Epithelial cell of esophagus (primary cell): ENCODE data around the gene RENBP.
"Not testable (repeated sequence)": the region's sequence is repeated elsewhere in the genome, so short reads cannot be mapped to it uniquely, and the experiment has no call there.

Experiments
- DNase-seq: peaks from one replicate; pipeline ENCODE4 v3.0.0; 2010; ENCODE audit warnings: low read depth
- H3K4me3 ChIP-seq: 2 replicates; pipeline ENCODE4 v1.5.1; 2011; ENCODE audit warnings: mild to moderate bottlenecking, low read length, control low read depth
- TF ChIP-seq, protein P1 (sequence below): IDR thresholded peaks from 2 replicates; pipeline ENCODE4 v1.5.1; 2011; ENCODE audit warnings: low read depth, mild to moderate bottlenecking, low read length, control low read depth, inconsistent platforms; ENCODE audit not compliant: insufficient read depth; ENCODE audit errors: missing control alignments

RENBP gene

DNA sequence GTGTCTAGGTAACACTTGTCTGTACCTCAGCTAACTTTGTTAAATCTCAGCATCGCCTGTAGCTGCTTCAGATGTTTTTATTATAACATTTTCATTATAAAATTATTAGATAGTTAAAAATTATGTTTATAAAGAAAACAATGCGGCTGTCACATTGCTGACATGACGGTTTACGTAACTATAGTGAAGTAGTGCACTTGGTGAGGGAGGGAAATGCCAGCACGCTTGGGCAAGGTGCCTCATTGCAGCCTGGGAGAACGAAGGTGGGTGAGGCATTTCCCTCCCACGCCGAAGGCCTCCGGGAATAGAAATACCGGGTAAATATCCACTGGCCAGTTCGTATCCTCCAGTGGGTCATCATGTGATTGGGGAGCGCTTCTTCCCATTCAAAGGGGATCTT lies 44.0 kb upstream of the RENBP start:
- TF ChIP-seq, protein P1, sequence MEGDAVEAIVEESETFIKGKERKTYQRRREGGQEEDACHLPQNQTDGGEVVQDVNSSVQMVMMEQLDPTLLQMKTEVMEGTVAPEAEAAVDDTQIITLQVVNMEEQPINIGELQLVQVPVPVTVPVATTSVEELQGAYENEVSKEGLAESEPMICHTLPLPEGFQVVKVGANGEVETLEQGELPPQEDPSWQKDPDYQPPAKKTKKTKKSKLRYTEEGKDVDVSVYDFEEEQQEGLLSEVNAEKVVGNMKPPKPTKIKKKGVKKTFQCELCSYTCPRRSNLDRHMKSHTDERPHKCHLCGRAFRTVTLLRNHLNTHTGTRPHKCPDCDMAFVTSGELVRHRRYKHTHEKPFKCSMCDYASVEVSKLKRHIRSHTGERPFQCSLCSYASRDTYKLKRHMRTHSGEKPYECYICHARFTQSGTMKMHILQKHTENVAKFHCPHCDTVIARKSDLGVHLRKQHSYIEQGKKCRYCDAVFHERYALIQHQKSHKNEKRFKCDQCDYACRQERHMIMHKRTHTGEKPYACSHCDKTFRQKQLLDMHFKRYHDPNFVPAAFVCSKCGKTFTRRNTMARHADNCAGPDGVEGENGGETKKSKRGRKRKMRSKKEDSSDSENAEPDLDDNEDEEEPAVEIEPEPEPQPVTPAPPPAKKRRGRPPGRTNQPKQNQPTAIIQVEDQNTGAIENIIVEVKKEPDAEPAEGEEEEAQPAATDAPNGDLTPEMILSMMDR, result no peak
- no peak for DNase-seq
- no peak overlapping the region for H3K4me3 ChIP-seq

DNA sequence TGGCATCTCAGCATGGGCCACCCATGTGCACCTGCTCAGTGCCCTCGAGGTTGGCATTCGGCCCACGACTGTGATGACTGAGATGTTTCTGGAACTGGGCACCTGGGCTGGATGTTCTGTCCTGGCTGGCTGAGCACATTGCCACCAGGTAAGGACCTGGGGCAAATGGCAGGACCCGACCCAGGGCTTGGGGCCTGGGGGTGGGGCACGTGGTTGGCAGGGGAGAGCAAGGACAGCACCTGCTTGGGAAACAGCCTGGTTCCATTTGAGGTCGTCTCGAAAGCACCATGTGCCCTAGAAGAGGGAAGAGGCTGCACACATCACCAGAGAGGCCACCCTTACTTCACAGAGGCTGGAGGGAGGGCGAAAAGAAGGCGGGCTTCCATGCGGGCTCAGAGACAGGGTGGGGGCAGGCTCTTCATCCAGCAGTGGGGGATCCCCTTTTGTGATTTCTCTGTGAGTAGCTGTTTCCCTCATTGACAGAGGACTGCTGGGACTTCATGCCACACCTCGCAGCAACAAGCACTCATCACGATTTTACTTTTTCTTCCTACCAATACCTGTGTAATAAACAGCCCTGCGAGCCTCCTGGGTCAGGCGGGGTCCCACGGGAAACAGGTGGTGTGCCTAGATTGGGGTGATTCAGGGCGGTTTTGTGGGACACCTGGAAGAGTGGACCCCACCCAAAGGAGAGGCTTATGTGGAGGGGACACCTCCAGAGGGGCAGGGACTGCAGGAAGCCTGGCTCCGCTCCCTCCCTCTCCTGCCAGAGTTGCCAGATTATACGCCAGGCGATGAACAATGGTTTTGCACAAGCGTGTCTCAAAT lies 40.1 kb upstream of the RENBP start:
- TF ChIP-seq, protein P1, result no peak
- H3K4me3 ChIP-seq, result no peak overlapping the region
- DNase-seq, result no peak

DNA sequence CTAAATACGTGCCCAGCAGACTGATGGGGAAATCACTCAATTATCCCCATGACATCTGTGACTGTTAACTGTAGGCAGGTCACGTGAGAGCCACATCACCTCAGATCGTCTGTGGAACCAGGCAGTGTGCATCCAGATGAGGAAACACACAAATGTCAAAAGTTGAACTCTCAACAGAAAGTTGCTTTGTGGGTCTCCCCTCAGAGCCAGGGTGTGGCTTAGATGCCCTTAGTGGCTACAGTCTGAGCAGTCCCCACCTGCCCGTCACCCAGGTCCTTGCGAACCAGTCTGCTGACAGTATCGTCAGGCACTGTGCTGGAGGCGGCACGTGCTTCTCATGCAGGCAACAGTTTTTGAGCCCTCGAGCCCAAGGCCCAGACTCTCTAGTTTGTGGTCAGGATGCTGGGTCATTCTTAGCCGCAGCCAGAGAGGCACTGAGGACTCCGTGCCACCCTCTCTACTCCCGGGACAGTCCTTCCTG lies 38.9 kb upstream of the RENBP start:
- H3K4me3 ChIP-seq, result no peak overlapping the region
- TF ChIP-seq, protein P1, result no peak
- no peak for DNase-seq

DNA sequence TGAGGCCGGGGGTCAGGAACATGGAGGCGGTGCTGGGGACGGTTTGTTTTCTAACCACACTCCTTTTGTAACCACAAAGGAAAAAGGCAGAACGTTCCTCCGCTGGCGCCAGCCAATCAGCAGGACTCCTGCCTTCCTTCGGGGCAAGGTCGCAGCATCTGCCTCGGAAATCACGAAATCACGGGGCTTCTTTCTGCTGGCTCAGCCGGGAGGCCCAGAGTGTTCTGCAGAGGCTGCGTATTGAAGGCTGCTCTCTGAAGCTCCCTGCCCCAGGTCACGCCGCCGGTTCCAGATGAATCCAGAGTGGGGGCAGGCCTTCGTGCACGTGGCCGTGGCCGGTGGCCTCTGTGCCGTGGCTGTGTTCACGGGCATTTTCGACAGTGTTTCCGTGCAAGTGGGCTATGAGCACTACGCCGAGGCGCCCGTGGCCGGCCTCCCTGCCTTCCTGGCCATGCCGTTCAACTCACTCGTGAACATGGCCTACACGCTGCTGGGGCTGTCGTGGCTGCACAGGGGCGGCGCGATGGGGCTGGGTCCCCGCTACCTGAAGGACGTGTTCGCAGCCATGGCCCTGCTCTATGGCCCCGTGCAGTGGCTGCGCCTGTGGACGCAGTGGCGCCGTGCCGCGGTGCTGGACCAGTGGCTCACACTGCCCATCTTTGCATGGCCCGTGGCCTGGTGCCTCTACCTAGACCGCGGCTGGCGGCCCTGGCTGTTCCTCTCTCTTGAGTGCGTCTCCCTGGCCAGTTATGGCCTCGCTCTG lies 37.5 kb upstream of the RENBP start:
- DNase-seq, result no peak

DNA sequence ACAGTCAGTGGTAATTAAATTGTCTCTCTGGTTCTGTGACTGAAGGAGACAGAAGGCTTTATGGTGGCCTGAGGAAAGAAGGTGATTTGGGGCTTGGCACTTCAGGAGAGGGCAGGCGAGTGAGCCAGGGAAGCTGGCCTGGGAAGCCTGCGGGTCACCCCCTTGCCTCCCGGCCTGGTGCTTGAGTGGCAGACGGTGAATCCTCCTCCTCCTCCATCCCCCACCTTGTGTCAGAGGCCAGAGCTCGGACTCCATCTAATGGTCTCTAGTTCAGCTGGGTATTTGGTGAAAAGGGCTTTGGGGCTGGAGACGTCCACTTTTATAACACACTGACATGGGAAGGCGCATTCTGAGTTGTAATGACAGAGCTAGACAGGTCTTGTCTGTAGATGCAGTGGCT lies 36.8 kb upstream of the RENBP start:
- no peak overlapping the region for H3K4me3 ChIP-seq
- no peak for DNase-seq
- TF ChIP-seq, protein P1, result no peak

More for the DNA sequence above, 37.5 kb upstream of the RENBP start:
- TF ChIP-seq, protein P1, result no peak
- no peak overlapping the region for H3K4me3 ChIP-seq

DNA sequence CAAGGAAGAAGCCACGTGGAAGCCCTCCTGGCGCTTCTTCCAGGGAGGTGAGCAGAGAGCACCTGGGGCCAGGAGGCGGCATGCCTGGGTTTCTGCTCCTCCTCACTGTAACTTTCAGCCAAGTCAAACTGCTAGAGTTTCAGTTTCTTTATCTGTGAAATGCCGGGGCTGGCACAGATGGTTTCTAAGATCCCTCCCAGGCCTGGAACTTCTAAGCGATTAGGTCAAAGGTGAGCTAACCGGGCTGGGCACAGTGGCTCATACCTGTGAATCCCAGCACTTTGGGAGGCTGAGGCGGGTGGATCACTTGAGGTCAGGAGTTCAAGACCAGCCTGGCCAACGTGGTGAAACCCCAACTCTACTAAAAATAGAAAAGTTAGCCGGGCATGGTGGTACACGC lies 36.0 kb upstream of the RENBP start:
- H3K4me3 ChIP-seq, DNase-seq: not testable (repeated sequence)

DNA sequence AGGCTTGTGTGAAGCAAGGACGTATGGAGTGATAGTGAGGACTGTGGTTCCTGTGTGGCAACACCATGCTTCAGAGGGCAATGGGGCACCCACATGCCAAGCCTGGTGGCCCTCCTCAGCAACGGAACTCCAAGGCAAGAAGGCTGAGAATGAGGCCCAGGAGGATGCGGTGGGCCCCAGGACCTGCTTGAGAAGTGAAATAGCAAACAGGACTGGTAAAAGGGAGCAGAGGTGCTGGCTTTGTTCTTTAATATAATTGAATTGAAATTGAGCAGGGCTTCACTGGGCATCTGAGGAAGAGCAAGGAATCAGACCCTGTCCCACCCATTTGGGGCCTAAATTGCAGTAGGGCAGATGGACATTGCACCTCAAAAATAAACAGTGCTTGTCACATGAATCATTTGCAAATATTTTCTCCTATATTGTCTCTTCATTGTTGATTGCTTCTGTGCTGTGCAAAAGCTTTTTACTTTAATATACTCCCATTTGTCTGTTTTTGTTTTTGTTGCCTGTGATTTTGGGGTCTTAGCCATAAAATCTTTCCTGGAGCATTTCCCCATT lies 30.4 kb upstream of the RENBP start:
- no peak overlapping the region for H3K4me3 ChIP-seq
- no peak for DNase-seq
- TF ChIP-seq, protein P1, result no peak
